PC-3 (cell line): ENCODE results near the gene SDHD.

ENCODE experiments used
- CTCF ChIP-seq: fragments of 300-600 bp; sonication (generic); conservative IDR thresholded peaks from 2 replicates; pipeline ENCODE4 v1.5.1; 2017; ENCODE audit warnings: antibody characterized with exemption, low read depth, mild to moderate bottlenecking, low read length
- EZH2 ChIP-seq: fragments of 300-600 bp; sonication (generic); IDR thresholded peaks from one replicate; pipeline ENCODE4 v1.6.1; 2017; ENCODE audit warnings: antibody characterized with exemption, mild to moderate bottlenecking, low read length; ENCODE audit not compliant: unreplicated experiment

- TF ChIP-seq CTCF (no peak), EZH2 (no peak)
Observed at GRCh38 chr11:112044961-112045360, 41.7 kb upstream of the SDHD start.
